Common myeloid progenitor, CD34-positive (primary cell): ENCODE data around the gene TERC.

ENCODE experiments used
- CTCF ChIA-PET: fragments of 350-600 bp; sonication (Branson Sonifier 250); formaldehyde crosslinking; loops from one replicate; lab custom pipeline; 2021; ENCODE audit warnings: antibody characterized with exemption; lab: Charles Lee
- POLR2A ChIA-PET: fragments of 350-600 bp; sonication (Branson Sonifier 250); formaldehyde crosslinking; loops from one replicate; lab custom pipeline; 2021; ENCODE audit warnings: antibody characterized with exemption; lab: Charles Lee
- DNase-seq, 3 donors: peaks; one replicate each; pipeline versions ENCODE4 v3.0.0 to v3.0.0-alpha.2; 2013
- H3K27ac ChIP-seq, 2 experiments: 1 replicate in 1 of 2; 2 replicates in 1 of 2; pipeline ENCODE4 v1.7.0; 2013; ENCODE audit warnings: inconsistent platforms in 2 of 2, low read length in 2 of 2, mild to moderate bottlenecking in 2 of 2, low read depth in 1 of 2, moderate library complexity in 1 of 2; ENCODE audit not compliant: severe bottlenecking in 2 of 2, insufficient read depth in 1 of 2, poor library complexity in 1 of 2
- H3K27me3 ChIP-seq, 5 experiments: replicated peaks in 2 of 5; 1 replicate in 3 of 5; 2 replicates in 2 of 5; pipeline versions ENCODE4 v1.6.1 to v1.7.0; 2013; ENCODE audit warnings: low read length in 4 of 5, mild to moderate bottlenecking in 2 of 5, moderate library complexity in 2 of 5, inconsistent platforms in 1 of 5; ENCODE audit not compliant: insufficient read depth in 5 of 5, control insufficient read depth in 4 of 5
- H3K36me3 ChIP-seq, 4 experiments: 1 replicate in 2 of 4; 2 replicates in 2 of 4; pipeline versions ENCODE4 v1.6.1 to v1.7.0; 2013; ENCODE audit warnings: low read length in 3 of 4, control low read depth in 1 of 4, mild to moderate bottlenecking in 1 of 4; ENCODE audit not compliant: control insufficient read depth in 4 of 4, insufficient read depth in 4 of 4
- H3K4me1 ChIP-seq, 4 experiments: 1 replicate in 3 of 4; 2 replicates in 1 of 4; pipeline versions ENCODE4 v1.6.1 to v1.7.1; 2013; ENCODE audit warnings: low read length in 3 of 4, mild to moderate bottlenecking in 3 of 4, control low read depth in 1 of 4, inconsistent platforms in 1 of 4, moderate library complexity in 1 of 4; ENCODE audit not compliant: control insufficient read depth in 4 of 4, insufficient read depth in 4 of 4; ENCODE audit errors: control extremely low read depth in 1 of 4
- H3K4me3 ChIP-seq, 7 experiments: 1 replicate in 4 of 7; 2 replicates in 3 of 7; pipeline versions ENCODE4 v1.5.1 to v1.7.0; 2013; ENCODE audit warnings: mild to moderate bottlenecking in 7 of 7, low read length in 6 of 7, moderate library complexity in 6 of 7, inconsistent platforms in 2 of 7, low read depth in 2 of 7, control low read depth in 1 of 7; ENCODE audit not compliant: insufficient read depth in 4 of 7, control insufficient read depth in 1 of 7; ENCODE audit errors: extremely low read depth in 1 of 7
- H3K9me3 ChIP-seq, 5 experiments: 1 replicate in 4 of 5; 2 replicates in 1 of 5; pipeline versions ENCODE4 v1.6.1 to v1.7.1; 2013; ENCODE audit warnings: low read length in 4 of 5, mild to moderate bottlenecking in 2 of 5, inconsistent platforms in 1 of 5, low read depth in 1 of 5, moderate library complexity in 1 of 5; ENCODE audit not compliant: control insufficient read depth in 4 of 5, insufficient read depth in 2 of 5; ENCODE audit errors: control extremely low read depth in 1 of 5
- WGBS: methylation state at CpG from one replicate; pipeline ENCODE4 v1.1.5; 2013; ENCODE audit not compliant: insufficient coverage; 5-methylcytosine and 5-hydroxymethylcytosine counted together

The TERC gene

GRCh38 chr3:169809230-169809795, 44.5 kb upstream of the TERC start:
- peaks cover 0 to 9% (median 2%) of the 10 kb centered on the region in 4 experiments for H3K36me3 ChIP-seq
- no peak overlapping the region for H3K4me3 ChIP-seq
- peaks cover 8 to 35% (median 32%) of the 10 kb centered on the region in 4 experiments for H3K4me1 ChIP-seq
- H3K9me3 ChIP-seq: no peaks in the 10 kb centered on the region
- 44% methylated on average over 1 of the region's 2 CpGs for WGBS
- no peak overlapping the region for H3K27ac ChIP-seq
- ChIA-PET CTCF (interaction anchor here (0.7 to 1.6 kb wide), 3 partner anchors 10 to 102 kb away, joined by 3 to 5 read pairs (median 3); partner anchors contain the start of gene SAMD7), POLR2A (interaction anchor here (0.5 kb wide), 1 partner anchor 143 kb away, joined by 3 read pairs; no protein-coding TSS in a partner anchor)
- peak in 1 of 3 donors; percentile 7 for DNase-seq
- H3K27me3 ChIP-seq: no peaks in the 10 kb centered on the region

GRCh38 chr3:169804681-169805080, 39.8 kb upstream of the TERC start:
- DNase-seq: no peak
- no peaks in the 10 kb centered on the region for H3K9me3 ChIP-seq
- ChIA-PET CTCF (no interaction called here), POLR2A (no interaction called here)
- H3K4me3 ChIP-seq: no peak overlapping the region
- peaks cover 4 to 26% (median 14%) of the 10 kb centered on the region in 4 experiments for H3K36me3 ChIP-seq
- peaks cover 3 to 9% (median 5%) of the 10 kb centered on the region in 4 experiments for H3K4me1 ChIP-seq
- H3K27me3 ChIP-seq: no peaks in the 10 kb centered on the region
- H3K27ac ChIP-seq: no peak overlapping the region
- no CpG with 5 or more reads among the region's 3 CpGs for WGBS

- ChIA-PET CTCF (no interaction called here), POLR2A (no interaction called here)
- H3K4me3 ChIP-seq: no peak overlapping the region
- no peak overlapping the region for H3K27ac ChIP-seq
- peaks cover 6 to 17% (median 11%) of the 10 kb centered on the region in 4 experiments for H3K36me3 ChIP-seq
- 91% methylated on average over 1 of the region's 1 CpG for WGBS
- no peak for DNase-seq
- no peaks in the 10 kb centered on the region for H3K4me1 ChIP-seq
- no peaks in the 10 kb centered on the region for H3K27me3 ChIP-seq
- no peaks in the 10 kb centered on the region for H3K9me3 ChIP-seq
Observed at GRCh38 chr3:169792359-169792758, 27.5 kb upstream of the TERC start.

- Histone ChIP-seq H3K27me3 (no peaks in the 10 kb centered on the region), H3K9me3 (no peaks in the 10 kb centered on the region), H3K4me1 (no peaks in the 10 kb centered on the region), H3K4me3 (no peak overlapping the region), H3K27ac (no peak overlapping the region), H3K36me3 (peaks cover 11 to 31% (median 20%) of the 10 kb centered on the region in 4 experiments)
- CTCF ChIA-PET: no interaction called here
- WGBS: no CpG with 5 or more reads among the region's 4 CpGs
- POLR2A ChIA-PET: no interaction called here
- DNase-seq: no peak
Observed at GRCh38 chr3:169790687-169791429, 26.0 kb upstream of the TERC start.

GRCh38 chr3:169790219-169790618, 25.4 kb upstream of the TERC start:
- Histone ChIP-seq H3K27me3 (no peaks in the 10 kb centered on the region), H3K27ac (no peak overlapping the region), H3K4me3 (no peak overlapping the region), H3K36me3 (peaks cover 14 to 37% (median 24%) of the 10 kb centered on the region in 4 experiments), H3K9me3 (no peaks in the 10 kb centered on the region), H3K4me1 (no peaks in the 10 kb centered on the region)
- no peak for DNase-seq
- ChIA-PET CTCF (interaction anchor here (1.5 kb wide), 1 partner anchor 13 kb away, joined by 4 read pairs; no protein-coding TSS in a partner anchor), POLR2A (no interaction called here)

GRCh38 chr3:169787791-169788190, 22.9 kb upstream of the TERC start:
- Histone ChIP-seq H3K27ac (no peak overlapping the region), H3K36me3 (peaks cover 16 to 44% (median 30%) of the 10 kb centered on the region in 4 experiments), H3K4me3 (no peak overlapping the region), H3K4me1 (no peaks in the 10 kb centered on the region), H3K27me3 (no peaks in the 10 kb centered on the region), H3K9me3 (no peaks in the 10 kb centered on the region)
- POLR2A ChIA-PET: no interaction called here
- DNase-seq: peak in 2 of 3 donors; percentile 11 to 27
- WGBS: no CpG with 5 or more reads among the region's 1 CpG
- CTCF ChIA-PET: no interaction called here

- H3K27ac ChIP-seq: no peak overlapping the region
- no peaks in the 10 kb centered on the region for H3K4me1 ChIP-seq
- no peak for DNase-seq
- H3K9me3 ChIP-seq: no peaks in the 10 kb centered on the region
- CTCF ChIA-PET: no interaction called here
- H3K27me3 ChIP-seq: no peaks in the 10 kb centered on the region
- POLR2A ChIA-PET: no interaction called here
- H3K36me3 ChIP-seq: peaks cover 19 to 43% (median 30%) of the 10 kb centered on the region in 4 experiments
- H3K4me3 ChIP-seq: no peak overlapping the region
- WGBS: no CpG with 5 or more reads among the region's 4 CpGs
Observed at GRCh38 chr3:169787120-169787519, 22.3 kb upstream of the TERC start.
